Uterine smooth muscle cell (primary cell): Measurements from ENCODE around the gene TAS2R30. TPM values are rescaled to one million over a fixed set of nuclear protein-coding genes. Genes with fewer than 3 reads are reported as not detected.

Experiments
- total RNA-seq: library from RNA; depleted of rRNA; stranded (reverse); fragments of >200 nt; gene quantifications from 2 replicates; pipeline ENCODE4 v1.2.3, GENCODE V29; 2014

The TAS2R30 gene
- total RNA-seq = 6.5 and 9.1 TPM in 2 replicates

GRCh38 chr12:11134305-11134704 lies at the start of gene TAS2R30:
Gene TAS2R30, minus strand, starts transcription at chr12:11134644. Its CDS starts 400 bp downstream, at chr12:11134244.

GRCh38 chr12:11171145-11171968 lies 36.9 kb upstream of the TAS2R30 start, which contains the start of gene SMIM10L1:
Gene SMIM10L1, plus strand, starts transcription at chr12:11171194. Its CDS starts 163 bp downstream, at chr12:11171357.

GRCh38 chr12:11092128-11092527 lies 42.3 kb downstream of the TAS2R30 start, which contains the start of gene TAS2R43:
Gene TAS2R43, minus strand, starts transcription at chr12:11092313. Its CDS starts 84 bp downstream, at chr12:11092229.

Other genes starting within 250 kb of the TAS2R30 start
- 1.5 and 2.3 TPM in 2 replicates for gene TAS2R13, start 225.1 kb downstream of the TAS2R30 start, total RNA-seq
- gene PRH2, start 205.4 kb downstream of the TAS2R30 start, total RNA-seq = 0.22 and 0.50 TPM in 2 replicates
- gene TAS2R14, start 195.4 kb downstream of the TAS2R30 start, total RNA-seq = 2.9 and 3.6 TPM in 2 replicates
- 3.5 and 4.2 TPM in 2 replicates for gene TAS2R50, start 147.7 kb downstream of the TAS2R30 start, total RNA-seq
- 3.9 and 5.8 TPM in 2 replicates for gene TAS2R20, start 136.3 kb downstream of the TAS2R30 start, total RNA-seq
- 7.9 and 10.8 TPM in 2 replicates for gene TAS2R19, start 112.0 kb downstream of the TAS2R30 start, total RNA-seq
- 5.7 and 8.2 TPM in 2 replicates for gene TAS2R31, start 103.2 kb downstream of the TAS2R30 start, total RNA-seq
- gene TAS2R46, start 72.3 kb downstream of the TAS2R30 start, total RNA-seq = 2.6 and 4.8 TPM in 2 replicates
- 3.5 and 5.3 TPM in 2 replicates for gene TAS2R43, start 42.3 kb downstream of the TAS2R30 start, total RNA-seq
- 5.7 and 6.3 TPM in 2 replicates for gene SMIM10L1, start 36.5 kb upstream of the TAS2R30 start, total RNA-seq
- gene TAS2R42, start 52.3 kb upstream of the TAS2R30 start, total RNA-seq = not detected in 2 replicates
- not detected in 2 replicates for gene PRB3, start 135.1 kb upstream of the TAS2R30 start, total RNA-seq
- not detected in 2 replicates for gene PRB4, start 175.8 kb upstream of the TAS2R30 start, total RNA-seq